Neural cell (in vitro differentiated cells): Measurements from ENCODE around the gene EIF4EBP2. TPM values are rescaled to one million over a fixed set of nuclear protein-coding genes. Genes with fewer than 3 reads are reported as not detected.

Experiments
- H2AFZ ChIP-seq: fragments of 200-600, 300-800 bp; sonication (generic), shearing (Covaris generic); 2 replicates; pipeline ENCODE4 v1.6.0; 2014; ENCODE audit warnings: low read depth, mild to moderate bottlenecking, antibody characterized with exemption, low read length, moderate library complexity
- H3F3A ChIP-seq: fragments of 200-600 bp; shearing (Covaris generic); 2 replicates; pipeline ENCODE4 v1.6.1; 2016; ENCODE audit warnings: mild to moderate bottlenecking, moderate library complexity, mixed read lengths, antibody characterized with exemption, low read length; ENCODE audit not compliant: insufficient read depth, poor library complexity, severe bottlenecking
- H3K27ac ChIP-seq: fragments of 200-600, 300-800 bp; sonication (generic), shearing (Covaris generic); 2 replicates; pipeline ENCODE4 v1.5.1; 2014; ENCODE audit warnings: mild to moderate bottlenecking, low read length, moderate library complexity
- H3K27me3 ChIP-seq: fragments of 300-800, 200-600 bp; sonication (generic), shearing (Covaris generic); 2 replicates; pipeline ENCODE4 v1.6.0; 2014; ENCODE audit warnings: mild to moderate bottlenecking, low read depth, low read length, moderate library complexity; ENCODE audit not compliant: insufficient read depth
- H3K36me3 ChIP-seq: fragments of 300-800, 200-600 bp; sonication (generic), shearing (Covaris generic); 2 replicates; pipeline ENCODE4 v1.5.1; 2014; ENCODE audit warnings: mild to moderate bottlenecking, antibody characterized with exemption, low read length, moderate library complexity; ENCODE audit not compliant: insufficient read depth
- H3K4me2 ChIP-seq: fragments of 300-800, 200-600 bp; sonication (generic), shearing (Covaris generic); 2 replicates; pipeline ENCODE4 v1.6.0; 2014; ENCODE audit warnings: mild to moderate bottlenecking, low read length
- H3K4me3 ChIP-seq: fragments of 300-800, 200-600 bp; sonication (generic), shearing (Covaris generic); 2 replicates; pipeline ENCODE4 v1.5.1; 2014; ENCODE audit warnings: mild to moderate bottlenecking, low read length, moderate library complexity
- H3K79me2 ChIP-seq: fragments of 200-600 bp; shearing (Covaris generic); replicated peaks from 2 replicates; pipeline ENCODE4 v1.6.0; 2014; ENCODE audit warnings: mild to moderate bottlenecking, low read length, moderate library complexity; ENCODE audit not compliant: insufficient read depth
- H3K9ac ChIP-seq: fragments of 300-800, 200-600 bp; sonication (generic), shearing (Covaris generic); 2 replicates; pipeline ENCODE4 v1.6.1; 2016; ENCODE audit warnings: mild to moderate bottlenecking, low read length, mixed read lengths
- H3K9me2 ChIP-seq: fragments of 200-600 bp; shearing (Covaris generic); 2 replicates; pipeline ENCODE4 v1.6.1; 2016; ENCODE audit warnings: mild to moderate bottlenecking, low read length, mixed read lengths; ENCODE audit not compliant: insufficient read depth
- H3K9me3 ChIP-seq: fragments of 200-600, 300-800 bp; sonication (generic), shearing (Covaris generic); 2 replicates; pipeline ENCODE4 v1.6.1; 2016; ENCODE audit warnings: mild to moderate bottlenecking, mixed run types, low read length, moderate library complexity, mixed read lengths
- H4K20me1 ChIP-seq: fragments of 200-600 bp; shearing (Covaris generic); 2 replicates; pipeline ENCODE4 v1.6.1; 2016; ENCODE audit warnings: mild to moderate bottlenecking, mixed run types; ENCODE audit not compliant: insufficient read depth
- EP300 ChIP-seq: fragments of 450-650 bp; conservative IDR thresholded peaks from 2 replicates; pipeline ENCODE4 v1.6.1; 2014; ENCODE audit warnings: antibody characterized with exemption, mild to moderate bottlenecking, moderate library complexity; ENCODE audit not compliant: poor library complexity, severe bottlenecking
- EZH2 ChIP-seq: fragments of 200-600, 300-800 bp; shearing (Covaris generic), sonication (generic); IDR thresholded peaks from 2 replicates; pipeline ENCODE4 v1.6.1; 2014; ENCODE audit warnings: antibody characterized with exemption, low read length, borderline replicate concordance, mild to moderate bottlenecking; ENCODE audit not compliant: insufficient read depth, poor library complexity, severe bottlenecking
- MXI1 ChIP-seq: fragments of 450-650 bp; conservative IDR thresholded peaks from 2 replicates; pipeline ENCODE4 v1.6.1; 2014; ENCODE audit warnings: antibody characterized with exemption, mild to moderate bottlenecking; ENCODE audit not compliant: poor library complexity, severe bottlenecking
- POLR2AphosphoS5 ChIP-seq: IDR thresholded peaks from 2 replicates; pipeline ENCODE4 v1.6.1; 2012
- RAD21 ChIP-seq: fragments of 450-650 bp; conservative IDR thresholded peaks from 2 replicates; pipeline ENCODE4 v1.6.1; 2014; ENCODE audit warnings: antibody characterized with exemption, mild to moderate bottlenecking, moderate library complexity
- SMC3 ChIP-seq: fragments of 450-650 bp; conservative IDR thresholded peaks from 2 replicates; pipeline ENCODE4 v1.6.1; 2014; ENCODE audit warnings: antibody characterized with exemption, mild to moderate bottlenecking, moderate library complexity; ENCODE audit not compliant: poor library complexity
- TAF1 ChIP-seq: IDR thresholded peaks from 2 replicates; pipeline ENCODE4 v1.6.1; 2012; ENCODE audit warnings: low read depth
- polyA plus RNA-seq: library from polyadenylated mRNA; depleted of rRNA; stranded (reverse); fragments of >200 nt; gene quantifications from 2 replicates; pipeline ENCODE4 v1.2.3, GENCODE V29; 2014
- TF ChIP-seq, protein P1 (sequence below): fragments of 450-650 bp; IDR thresholded peaks from 2 replicates; pipeline ENCODE4 v1.5.1; 2014; ENCODE audit warnings: antibody characterized with exemption, mild to moderate bottlenecking, moderate library complexity; ENCODE audit not compliant: poor library complexity, severe bottlenecking
- TF ChIP-seq, protein P2 (sequence below): IDR thresholded peaks from 2 replicates; pipeline ENCODE4 v1.6.1; 2012; ENCODE audit warnings: borderline replicate concordance

EIF4EBP2 gene
- polyA plus RNA-seq, 1 donor from 2014 or later, result 51.7 TPM

DNA sequence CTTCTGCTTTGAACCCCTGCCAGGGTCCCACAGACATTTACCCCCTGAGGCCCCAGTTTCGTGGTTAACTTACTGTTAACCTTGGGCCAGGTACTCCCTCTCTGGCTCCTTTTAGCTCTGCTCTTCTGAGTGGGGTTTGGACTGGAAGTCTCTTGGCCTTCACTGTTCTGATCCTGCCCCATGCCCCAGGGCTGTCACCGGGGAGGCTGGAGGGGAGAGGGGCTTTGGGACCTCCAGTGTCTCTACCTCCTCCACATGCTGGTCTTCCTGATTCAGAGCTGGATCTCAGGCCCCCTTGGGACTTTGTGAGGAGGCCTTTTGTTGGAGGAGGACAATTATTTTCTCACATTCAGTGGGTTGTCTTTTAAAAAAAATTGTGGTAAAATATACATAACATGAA lies 61.9 kb downstream of the EIF4EBP2 start:
- H4K20me1 ChIP-seq, result no peaks in the 10 kb centered on the region
- no peaks in the 10 kb centered on the region for H3F3A ChIP-seq
- no peak overlapping the region for H3K4me2 ChIP-seq
- no peaks in the 10 kb centered on the region for H3K9me3 ChIP-seq
- no peak overlapping the region for H3K9ac ChIP-seq
- H3K79me2 ChIP-seq, result no peaks in the 10 kb centered on the region
- TF ChIP-seq, protein P1, sequence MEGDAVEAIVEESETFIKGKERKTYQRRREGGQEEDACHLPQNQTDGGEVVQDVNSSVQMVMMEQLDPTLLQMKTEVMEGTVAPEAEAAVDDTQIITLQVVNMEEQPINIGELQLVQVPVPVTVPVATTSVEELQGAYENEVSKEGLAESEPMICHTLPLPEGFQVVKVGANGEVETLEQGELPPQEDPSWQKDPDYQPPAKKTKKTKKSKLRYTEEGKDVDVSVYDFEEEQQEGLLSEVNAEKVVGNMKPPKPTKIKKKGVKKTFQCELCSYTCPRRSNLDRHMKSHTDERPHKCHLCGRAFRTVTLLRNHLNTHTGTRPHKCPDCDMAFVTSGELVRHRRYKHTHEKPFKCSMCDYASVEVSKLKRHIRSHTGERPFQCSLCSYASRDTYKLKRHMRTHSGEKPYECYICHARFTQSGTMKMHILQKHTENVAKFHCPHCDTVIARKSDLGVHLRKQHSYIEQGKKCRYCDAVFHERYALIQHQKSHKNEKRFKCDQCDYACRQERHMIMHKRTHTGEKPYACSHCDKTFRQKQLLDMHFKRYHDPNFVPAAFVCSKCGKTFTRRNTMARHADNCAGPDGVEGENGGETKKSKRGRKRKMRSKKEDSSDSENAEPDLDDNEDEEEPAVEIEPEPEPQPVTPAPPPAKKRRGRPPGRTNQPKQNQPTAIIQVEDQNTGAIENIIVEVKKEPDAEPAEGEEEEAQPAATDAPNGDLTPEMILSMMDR, result no peak
- TF ChIP-seq MXI1 (no peak), EZH2 (no peak), POLR2AphosphoS5 (no peak), TAF1 (no peak), SMC3 (no peak), EP300 (no peak), RAD21 (no peak)
- TF ChIP-seq, protein P2, sequence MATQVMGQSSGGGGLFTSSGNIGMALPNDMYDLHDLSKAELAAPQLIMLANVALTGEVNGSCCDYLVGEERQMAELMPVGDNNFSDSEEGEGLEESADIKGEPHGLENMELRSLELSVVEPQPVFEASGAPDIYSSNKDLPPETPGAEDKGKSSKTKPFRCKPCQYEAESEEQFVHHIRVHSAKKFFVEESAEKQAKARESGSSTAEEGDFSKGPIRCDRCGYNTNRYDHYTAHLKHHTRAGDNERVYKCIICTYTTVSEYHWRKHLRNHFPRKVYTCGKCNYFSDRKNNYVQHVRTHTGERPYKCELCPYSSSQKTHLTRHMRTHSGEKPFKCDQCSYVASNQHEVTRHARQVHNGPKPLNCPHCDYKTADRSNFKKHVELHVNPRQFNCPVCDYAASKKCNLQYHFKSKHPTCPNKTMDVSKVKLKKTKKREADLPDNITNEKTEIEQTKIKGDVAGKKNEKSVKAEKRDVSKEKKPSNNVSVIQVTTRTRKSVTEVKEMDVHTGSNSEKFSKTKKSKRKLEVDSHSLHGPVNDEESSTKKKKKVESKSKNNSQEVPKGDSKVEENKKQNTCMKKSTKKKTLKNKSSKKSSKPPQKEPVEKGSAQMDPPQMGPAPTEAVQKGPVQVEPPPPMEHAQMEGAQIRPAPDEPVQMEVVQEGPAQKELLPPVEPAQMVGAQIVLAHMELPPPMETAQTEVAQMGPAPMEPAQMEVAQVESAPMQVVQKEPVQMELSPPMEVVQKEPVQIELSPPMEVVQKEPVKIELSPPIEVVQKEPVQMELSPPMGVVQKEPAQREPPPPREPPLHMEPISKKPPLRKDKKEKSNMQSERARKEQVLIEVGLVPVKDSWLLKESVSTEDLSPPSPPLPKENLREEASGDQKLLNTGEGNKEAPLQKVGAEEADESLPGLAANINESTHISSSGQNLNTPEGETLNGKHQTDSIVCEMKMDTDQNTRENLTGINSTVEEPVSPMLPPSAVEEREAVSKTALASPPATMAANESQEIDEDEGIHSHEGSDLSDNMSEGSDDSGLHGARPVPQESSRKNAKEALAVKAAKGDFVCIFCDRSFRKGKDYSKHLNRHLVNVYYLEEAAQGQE, result no peak
- H3K27me3 ChIP-seq, result no peaks in the 10 kb centered on the region
- no peak overlapping the region for H2AFZ ChIP-seq
- H3K36me3 ChIP-seq, result no peaks in the 10 kb centered on the region
- H3K4me3 ChIP-seq, result no peak overlapping the region
- H3K27ac ChIP-seq, result no peak overlapping the region
- H3K9me2 ChIP-seq, result no peaks in the 10 kb centered on the region

DNA sequence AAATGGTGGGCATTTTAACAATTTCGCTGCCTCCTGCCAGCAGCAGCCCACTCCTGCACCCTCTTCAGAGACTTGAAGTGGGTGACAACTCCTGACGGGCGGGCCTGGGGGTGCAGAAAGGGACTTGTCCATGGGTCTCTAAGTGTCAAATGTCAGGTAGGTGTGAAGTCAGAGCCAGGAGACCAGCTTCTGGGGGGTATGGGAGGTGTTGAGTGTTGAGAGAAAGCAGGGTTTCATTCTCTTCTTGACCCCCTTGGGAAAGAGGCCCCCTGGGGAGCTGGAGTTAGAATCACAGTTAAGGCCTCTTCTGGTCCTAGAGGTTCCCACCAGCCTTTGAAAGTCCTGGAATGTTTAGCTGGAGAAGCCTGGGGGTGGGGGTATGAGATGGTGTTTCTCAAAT lies 63.0 kb downstream of the EIF4EBP2 start:
- no peaks in the 10 kb centered on the region for H3K79me2 ChIP-seq
- H3F3A ChIP-seq, result no peaks in the 10 kb centered on the region
- H4K20me1 ChIP-seq, result no peaks in the 10 kb centered on the region
- no peak overlapping the region for H3K9ac ChIP-seq
- H3K27ac ChIP-seq, result no peak overlapping the region
- TF ChIP-seq EZH2 (no peak), RAD21 (no peak), EP300 (no peak)
- TF ChIP-seq, protein P1, result no peak
- TF ChIP-seq, protein P2, result no peak
- H3K9me2 ChIP-seq, result no peaks in the 10 kb centered on the region
- H3K27me3 ChIP-seq, result no peaks in the 10 kb centered on the region
- H3K4me3 ChIP-seq, result no peak overlapping the region
- no peak overlapping the region for H2AFZ ChIP-seq
- no peak overlapping the region for H3K4me2 ChIP-seq
- H3K9me3 ChIP-seq, result no peaks in the 10 kb centered on the region
- no peaks in the 10 kb centered on the region for H3K36me3 ChIP-seq
